ENCODE results near the gene RAI1.
A peak's percentile ranks its signal among the peaks of the same experiment; 100 is the strongest.
"Not testable (repeated sequence)": the region's sequence is repeated elsewhere in the genome, so short reads cannot be mapped to it uniquely, and the experiment has no call there.

Gene RAI1

GRCh38 chr17:17677299-17678040 lies 3.8 kb upstream of the RAI1 start:
- DNase-seq (ENCODE audit: low read depth) = no peak
- TF ChIP-seq CTCF (IDR thresholded peaks at IDR 0.05; ENCODE audit: control insufficient read depth, extremely low read depth, insufficient read depth) = no peak

GRCh38 chr17:17678063-17678699 lies 3.1 kb upstream of the RAI1 start:
- H3K4me3 ChIP-seq (ENCODE audit: low read depth, low read length); DNase-seq (ENCODE audit: low read depth): not testable (repeated sequence)

More at GRCh38 chr17:17677299-17678040, 3.8 kb upstream of the RAI1 start:
- no peak overlapping the region for H3K4me3 ChIP-seq (ENCODE audit: low read depth, low read length)

- no peak for TF ChIP-seq CTCF (IDR thresholded peaks at IDR 0.05; ENCODE audit: control insufficient read depth, extremely low read depth, insufficient read depth)
- no peak for DNase-seq (ENCODE audit: low read depth)
Observed at GRCh38 chr17:17679243-17679642, 2.0 kb upstream of the RAI1 start.

GRCh38 chr17:17679748-17680147 lies 1.5 kb upstream of the RAI1 start:
- no peak for TF ChIP-seq CTCF (IDR thresholded peaks at IDR 0.05; ENCODE audit: control insufficient read depth, extremely low read depth, insufficient read depth)
- H3K4me3 ChIP-seq (ENCODE audit: low read depth, low read length) = no peak overlapping the region
- no peak for DNase-seq (ENCODE audit: low read depth)

More at GRCh38 chr17:17679243-17679642, 2.0 kb upstream of the RAI1 start:
- H3K4me3 ChIP-seq (ENCODE audit: low read depth, low read length) = no peak overlapping the region

- peak overlapping the region; percentile 85 for H3K4me3 ChIP-seq (ENCODE audit: low read depth, low read length)
- DNase-seq (ENCODE audit: low read depth) = no peak
- TF ChIP-seq CTCF (IDR thresholded peaks at IDR 0.05; ENCODE audit: control insufficient read depth, extremely low read depth, insufficient read depth) = no peak
Observed at GRCh38 chr17:17680477-17681186, 626 bp upstream of the RAI1 start.

- H3K4me3 ChIP-seq (ENCODE audit: low read depth, low read length) = peak overlapping the region; percentile 85
- TF ChIP-seq CTCF (IDR thresholded peaks at IDR 0.05; ENCODE audit: control insufficient read depth, extremely low read depth, insufficient read depth) = 0 out of 2 replicates have a peak, but pooled peaks have one; percentile 13
- DNase-seq (ENCODE audit: low read depth) = no peak
Observed at GRCh38 chr17:17681744-17682292, 560 bp downstream of the RAI1 start.

GRCh38 chr17:17682293-17682736 lies 1.1 kb downstream of the RAI1 start:
- DNase-seq (ENCODE audit: low read depth) = no peak
- no peak for TF ChIP-seq CTCF (IDR thresholded peaks at IDR 0.05; ENCODE audit: control insufficient read depth, extremely low read depth, insufficient read depth)
- H3K4me3 ChIP-seq (ENCODE audit: low read depth, low read length) = peak overlapping the region; percentile 85
